H9 (cell line): ENCODE results near the gene OR5P2. TPM values are rescaled to one million over a fixed set of nuclear protein-coding genes. Genes with fewer than 3 reads are reported as not detected.

Experiments
- DNase-seq: peaks from one replicate; pipeline ENCODE4 v3.0.0-alpha.2; 2017
- H2AFZ ChIP-seq: one replicate; pipeline ENCODE4 v1.6.1; 2013; ENCODE audit warnings: mild to moderate bottlenecking, low read length, control low read depth, moderate library complexity
- H2AK5ac ChIP-seq: 2 replicates; pipeline ENCODE4 v1.6.1; 2013; ENCODE audit warnings: low read length, control low read depth, mixed read lengths; ENCODE audit not compliant: insufficient read length
- H2BK120ac ChIP-seq: one replicate; pipeline ENCODE4 v1.6.1; 2013; ENCODE audit warnings: low read depth, mild to moderate bottlenecking, low read length, control low read depth, inconsistent platforms; ENCODE audit not compliant: poor library complexity, severe bottlenecking
- H2BK12ac ChIP-seq: 2 replicates; pipeline ENCODE4 v1.6.1; 2013; ENCODE audit warnings: low read length, control low read depth, mixed read lengths, low read depth; ENCODE audit not compliant: insufficient read length
- H2BK15ac ChIP-seq: 2 replicates; pipeline ENCODE4 v1.6.1; 2013; ENCODE audit warnings: low read depth, low read length, control low read depth
- H2BK20ac ChIP-seq: one replicate; pipeline ENCODE4 v1.6.1; 2013; ENCODE audit warnings: low read depth, mild to moderate bottlenecking, low read length, control low read depth, inconsistent platforms; ENCODE audit not compliant: poor library complexity, severe bottlenecking
- H2BK5ac ChIP-seq: 2 replicates; pipeline ENCODE4 v1.6.1; 2013; ENCODE audit warnings: low read length, control low read depth, mixed read lengths; ENCODE audit not compliant: insufficient read length
- H3K14ac ChIP-seq: 2 replicates; pipeline ENCODE4 v1.6.1; 2013; ENCODE audit warnings: low read length, control low read depth; ENCODE audit not compliant: insufficient read depth
- H3K18ac ChIP-seq: 2 replicates; pipeline ENCODE4 v1.6.1; 2013; ENCODE audit warnings: low read depth, mild to moderate bottlenecking, mixed read lengths, low read length, control low read depth; ENCODE audit not compliant: insufficient read length
- H3K23ac ChIP-seq: 2 replicates; pipeline ENCODE4 v1.6.1; 2013; ENCODE audit warnings: low read length, control low read depth, mixed read lengths, low read depth; ENCODE audit not compliant: insufficient read length
- H3K23me2 ChIP-seq: 2 replicates; pipeline ENCODE4 v1.6.1; 2013; ENCODE audit warnings: low read depth, mild to moderate bottlenecking, mixed read lengths, low read length, control low read depth; ENCODE audit not compliant: insufficient read length, poor library complexity, severe bottlenecking
- H3K27ac ChIP-seq: 2 replicates; pipeline ENCODE4 v1.5.1; 2013; ENCODE audit warnings: low read length, control low read depth, mixed read lengths, low read depth; ENCODE audit not compliant: insufficient read length
- H3K27me3 ChIP-seq: 2 replicates; pipeline ENCODE4 v1.6.1; 2013; ENCODE audit warnings: low read length, control low read depth, inconsistent platforms; ENCODE audit not compliant: insufficient read depth
- H3K4ac ChIP-seq: 2 replicates; pipeline ENCODE4 v1.6.1; 2013; ENCODE audit warnings: low read depth, mild to moderate bottlenecking, control low read depth, inconsistent platforms, low read length, moderate library complexity
- H3K4me1 ChIP-seq: 2 replicates; pipeline ENCODE4 v1.6.1; 2013; ENCODE audit warnings: low read length, control low read depth, inconsistent platforms; ENCODE audit not compliant: insufficient read depth
- H3K4me2 ChIP-seq: 2 replicates; pipeline ENCODE4 v1.6.1; 2013; ENCODE audit warnings: low read length, control low read depth, mixed read lengths; ENCODE audit not compliant: insufficient read length, insufficient read depth
- H3K56ac ChIP-seq: 2 replicates; pipeline ENCODE4 v1.6.1; 2013; ENCODE audit warnings: low read depth, mild to moderate bottlenecking, mixed read lengths, low read length, control low read depth; ENCODE audit not compliant: insufficient read length
- H3K79me1 ChIP-seq: 2 replicates; pipeline ENCODE4 v1.6.1; 2013; ENCODE audit warnings: low read depth, mild to moderate bottlenecking, moderate library complexity, low read length, control low read depth, inconsistent platforms; ENCODE audit not compliant: insufficient read depth, poor library complexity, severe bottlenecking
- H3K79me2 ChIP-seq: 2 replicates; pipeline ENCODE4 v1.6.1; 2013; ENCODE audit warnings: low read length, control low read depth, inconsistent platforms; ENCODE audit not compliant: insufficient read depth
- H3K9ac ChIP-seq: 2 replicates; pipeline ENCODE4 v1.6.1; 2013; ENCODE audit warnings: low read length, control low read depth, mixed read lengths; ENCODE audit not compliant: insufficient read length; ENCODE audit errors: extremely low read depth
- H3K9me3 ChIP-seq: one replicate; pipeline ENCODE4 v1.6.1; 2013; ENCODE audit warnings: low read depth, low read length, inconsistent platforms; ENCODE audit not compliant: control insufficient read depth
- H3T11ph ChIP-seq: one replicate; pipeline ENCODE4 v1.6.1; 2013; ENCODE audit warnings: mild to moderate bottlenecking, low read length, control low read depth, inconsistent platforms
- H4K20me1 ChIP-seq: one replicate; pipeline ENCODE4 v1.6.1; 2013; ENCODE audit not compliant: control insufficient read depth, insufficient read length, insufficient read depth
- H4K5ac ChIP-seq: 2 replicates; pipeline ENCODE4 v1.6.1; 2013; ENCODE audit warnings: low read depth, mild to moderate bottlenecking, mixed read lengths, low read length, control low read depth; ENCODE audit not compliant: insufficient read length
- H4K8ac ChIP-seq: replicated peaks from 2 replicates; pipeline ENCODE4 v1.6.1; 2013; ENCODE audit warnings: low read length, control low read depth, mixed read lengths, low read depth; ENCODE audit not compliant: insufficient read length
- H4K91ac ChIP-seq: 2 replicates; pipeline ENCODE4 v1.6.1; 2013; ENCODE audit warnings: low read depth, mild to moderate bottlenecking, moderate library complexity, mixed read lengths, low read length, control low read depth; ENCODE audit not compliant: insufficient read length
- H3K27ac Mint-ChIP-seq, 3 experiments: 2 replicates in 2 of 3; 3 replicates in 1 of 3; pipeline ENCODE4 v1.8.0; 2020 to 2021; ENCODE audit warnings: mixed read lengths in 3 of 3, mild to moderate bottlenecking in 1 of 3, moderate library complexity in 1 of 3
- H3K27me3 Mint-ChIP-seq: 2 replicates; pipeline ENCODE4 v1.8.0; 2021; ENCODE audit warnings: low read depth, mild to moderate bottlenecking, moderate library complexity, mixed read lengths
- H3K36me3 Mint-ChIP-seq, 3 experiments: 2 replicates in 2 of 3; 3 replicates in 1 of 3; pipeline ENCODE4 v1.8.0; 2020 to 2021; ENCODE audit warnings: low read depth in 3 of 3, mixed read lengths in 3 of 3; ENCODE audit not compliant: insufficient read depth in 1 of 3
- H3K4me1 Mint-ChIP-seq, 2 experiments: 2 replicates each; pipeline ENCODE4 v1.8.0; 2020; ENCODE audit warnings: mixed read lengths in 2 of 2
- H3K4me3 Mint-ChIP-seq, 2 experiments: 2 replicates in 1 of 2; 3 replicates in 1 of 2; pipeline ENCODE4 v1.8.0; 2020 to 2021; ENCODE audit warnings: mild to moderate bottlenecking in 2 of 2, mixed read lengths in 2 of 2, moderate library complexity in 1 of 2
- H3K9me3 Mint-ChIP-seq, 2 experiments: 2 replicates in 1 of 2; 3 replicates in 1 of 2; pipeline ENCODE4 v1.8.0; 2020; ENCODE audit warnings: mild to moderate bottlenecking in 2 of 2, mixed read lengths in 2 of 2, moderate library complexity in 1 of 2
- WGBS: extraction: QIAGEN DNeasy Blood & Tissue Kit; methylation state at CpG from one replicate; pipeline ENCODE4 v1.1.7; 2013; ENCODE audit warnings: missing lambda C conversion rate, low lambda C conversion rate, mixed read lengths; ENCODE audit not compliant: insufficient read length; ENCODE audit errors: extremely low coverage; 5-methylcytosine and 5-hydroxymethylcytosine counted together
- total RNA-seq: library from RNA; stranded (reverse); gene quantifications from 2 replicates; pipeline ENCODE4 v1.2.1, GENCODE V29; 2021
- TF ChIP-seq, protein P1 (sequence below): fragments of 200-600 bp; sonication (generic); conservative IDR thresholded peaks from 3 replicates; pipeline ENCODE4 v1.8.0; 2021; ENCODE audit warnings: antibody characterized with exemption, mild to moderate bottlenecking

Gene OR5P2
- total RNA-seq, 1 experiment from 2014 or later: not detected

DNA sequence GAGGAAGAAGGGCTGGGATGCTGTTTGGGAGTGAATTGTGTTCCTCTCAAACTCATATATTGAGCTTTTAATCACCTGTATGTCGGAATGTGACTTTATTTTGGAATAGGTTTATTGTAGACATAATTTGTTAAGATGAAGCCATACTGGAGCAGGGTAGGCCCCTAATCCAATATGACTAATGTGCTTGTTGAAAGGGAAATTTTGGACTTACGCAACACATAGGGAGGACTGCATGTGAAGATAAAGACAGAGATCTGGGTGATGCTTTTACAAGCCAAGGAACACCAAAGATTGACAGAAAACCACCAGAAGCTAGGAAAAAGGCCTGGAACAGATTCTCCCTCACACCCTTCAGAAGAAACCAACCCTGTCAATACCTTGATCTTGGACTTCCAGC is 47.3 kb downstream of the OR5P2 start:
- Histone ChIP-seq H3K56ac (no peak overlapping the region), H3K79me1 (no peaks in the 10 kb centered on the region), H3K18ac (no peak overlapping the region), H4K91ac (no peak overlapping the region), H2AFZ (no peak overlapping the region), H2BK20ac (no peak overlapping the region), H3K23me2 (no peaks in the 10 kb centered on the region), H3K9me3 (no peaks in the 10 kb centered on the region), H3T11ph (no peak overlapping the region), H3K9ac (no peak overlapping the region), H2BK15ac (no peak overlapping the region), H3K79me2 (no peaks in the 10 kb centered on the region), H3K27me3 (no peaks in the 10 kb centered on the region), H4K5ac (no peak overlapping the region), H2BK12ac (no peak overlapping the region), H4K20me1 (no peaks in the 10 kb centered on the region), H3K14ac (no peak overlapping the region), H3K23ac (no peak overlapping the region), H3K4ac (no peak overlapping the region), H3K4me2 (no peak overlapping the region), H2BK120ac (no peak overlapping the region), H3K4me1 (peaks cover 3% of the 10 kb centered on the region; the same call in 1 of the 2 replicates), H2BK5ac (no peak overlapping the region), H4K8ac (no peak overlapping the region), H2AK5ac (no peak overlapping the region), H3K27ac (no peak overlapping the region)
- no peaks in the 10 kb centered on the region for H3K9me3 Mint-ChIP-seq
- no peak overlapping the region for H3K4me3 Mint-ChIP-seq
- DNase-seq: no peak
- no peak overlapping the region; a peak in 1 of 7 replicates for H3K27ac Mint-ChIP-seq
- 0 out of 4 replicates have a peak, but pooled peaks cover 0 to 3% of the 10 kb centered on the region in 2 experiments for H3K4me1 Mint-ChIP-seq
- TF ChIP-seq, protein P1, sequence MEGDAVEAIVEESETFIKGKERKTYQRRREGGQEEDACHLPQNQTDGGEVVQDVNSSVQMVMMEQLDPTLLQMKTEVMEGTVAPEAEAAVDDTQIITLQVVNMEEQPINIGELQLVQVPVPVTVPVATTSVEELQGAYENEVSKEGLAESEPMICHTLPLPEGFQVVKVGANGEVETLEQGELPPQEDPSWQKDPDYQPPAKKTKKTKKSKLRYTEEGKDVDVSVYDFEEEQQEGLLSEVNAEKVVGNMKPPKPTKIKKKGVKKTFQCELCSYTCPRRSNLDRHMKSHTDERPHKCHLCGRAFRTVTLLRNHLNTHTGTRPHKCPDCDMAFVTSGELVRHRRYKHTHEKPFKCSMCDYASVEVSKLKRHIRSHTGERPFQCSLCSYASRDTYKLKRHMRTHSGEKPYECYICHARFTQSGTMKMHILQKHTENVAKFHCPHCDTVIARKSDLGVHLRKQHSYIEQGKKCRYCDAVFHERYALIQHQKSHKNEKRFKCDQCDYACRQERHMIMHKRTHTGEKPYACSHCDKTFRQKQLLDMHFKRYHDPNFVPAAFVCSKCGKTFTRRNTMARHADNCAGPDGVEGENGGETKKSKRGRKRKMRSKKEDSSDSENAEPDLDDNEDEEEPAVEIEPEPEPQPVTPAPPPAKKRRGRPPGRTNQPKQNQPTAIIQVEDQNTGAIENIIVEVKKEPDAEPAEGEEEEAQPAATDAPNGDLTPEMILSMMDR: no peak
- H3K27me3 Mint-ChIP-seq: peaks cover 4% of the 10 kb centered on the region; the same call in 1 of the 2 replicates
- no CpG with 5 or more reads among the region's 2 CpGs for WGBS
- H3K36me3 Mint-ChIP-seq: no peaks in the 10 kb centered on the region

Other genes with a start within 250 kb of the OR5P2 start
- gene CYB5R2, start 123.4 kb downstream of the OR5P2 start, total RNA-seq: 44.5 and 48.0 TPM in 2 replicates
- gene OVCH2, start 90.5 kb downstream of the OR5P2 start, total RNA-seq: 0.44 and 0.46 TPM in 2 replicates
- gene OR5P3, start 33.9 kb upstream of the OR5P2 start, total RNA-seq: not detected in 2 replicates
- gene OR10A6, start 134.3 kb upstream of the OR5P2 start, total RNA-seq: not detected in 2 replicates
- gene OR10A3, start 144.8 kb upstream of the OR5P2 start, total RNA-seq: not detected in 2 replicates
- gene NLRP10, start 168.5 kb upstream of the OR5P2 start, total RNA-seq: not detected in 2 replicates
- gene EIF3F, start 190.4 kb upstream of the OR5P2 start, total RNA-seq: 346 and 348 TPM in 2 replicates